Spleen (tissue), 11 donors: ENCODE results near the gene RAB15. TPM values are rescaled to one million over a fixed set of nuclear protein-coding genes. Genes with fewer than 3 reads are reported as not detected.

Source experiments
- DNase-seq: peaks from one replicate; pipeline ENCODE4 v3.0.0-alpha.2; 2020
- H3K27ac ChIP-seq, 8 donors: fragments of 200-600 bp; sonication (generic) in 7 of 8; 1 replicate in 4 of 8; 2 replicates in 4 of 8; pipeline versions ENCODE4 v1.5.0 to v1.8.0; 2016 to 2021; ENCODE audit warnings: inconsistent platforms in 4 of 8, mild to moderate bottlenecking in 4 of 8, moderate library complexity in 1 of 8
- H3K27me3 ChIP-seq, 7 donors: fragments of 200-600 bp; sonication (generic) in 6 of 7; replicated peaks in 1 of 7; 1 replicate in 4 of 7; 2 replicates in 3 of 7; pipeline versions ENCODE4 v1.5.0 to v1.8.0; 2016 to 2021; ENCODE audit warnings: inconsistent platforms in 3 of 7, mild to moderate bottlenecking in 1 of 7
- H3K36me3 ChIP-seq, 6 donors: fragments of 200-600 bp; sonication (generic) in 5 of 6; 1 replicate in 4 of 6; 2 replicates in 2 of 6; pipeline versions ENCODE4 v1.5.0 to v1.8.0; 2016 to 2021; ENCODE audit warnings: inconsistent platforms in 2 of 6
- H3K4me1 ChIP-seq, 6 donors: fragments of 200-600 bp; sonication (generic) in 5 of 6; 1 replicate in 3 of 6; 2 replicates in 3 of 6; pipeline versions ENCODE4 v1.5.0 to v1.8.0; 2016 to 2021; ENCODE audit warnings: inconsistent platforms in 3 of 6
- H3K4me3 ChIP-seq, 8 donors: fragments of 200-600 bp; sonication (generic) in 7 of 8; 1 replicate in 4 of 8; 2 replicates in 4 of 8; pipeline versions ENCODE4 v1.5.0 to v1.8.0; 2016 to 2021; ENCODE audit warnings: inconsistent platforms in 4 of 8, mild to moderate bottlenecking in 4 of 8, moderate library complexity in 2 of 8
- H3K9me3 ChIP-seq, 8 donors: fragments of 200-600 bp; sonication (generic) in 7 of 8; 1 replicate in 4 of 8; 2 replicates in 4 of 8; pipeline versions ENCODE4 v1.5.0 to v1.8.0; 2016 to 2021; ENCODE audit warnings: inconsistent platforms in 4 of 8
- CTCF ChIP-seq, 11 experiments: fragments of 200-600 bp in 7 of 11; fragments of 450-650 bp in 4 of 11; sonication (generic) in 4 of 11; IDR thresholded peaks in 8 of 11; conservative IDR thresholded peaks in 3 of 11; 1 replicate in 7 of 11; 2 replicates in 4 of 11; pipeline versions ENCODE4 v1.4.0 to v1.8.0; 2016 to 2021; ENCODE audit warnings: antibody characterized with exemption in 11 of 11, inconsistent platforms in 4 of 11, mild to moderate bottlenecking in 1 of 11
- POLR2A ChIP-seq, 3 donors: fragments of 450-650 bp; IDR thresholded peaks; one replicate each; pipeline ENCODE4 v1.5.1; 2017; ENCODE audit warnings: antibody characterized with exemption in 3 of 3, mild to moderate bottlenecking in 1 of 3
- POLR2AphosphoS5 ChIP-seq, 3 donors: sonication (generic); formaldehyde crosslinking; IDR thresholded peaks; one replicate each; pipeline ENCODE4 v1.5.1; 2017; ENCODE audit warnings: antibody characterized with exemption in 3 of 3
- WGBS, 5 donors: extraction: QIAGEN DNeasy Blood & Tissue Kit in 3 of 5; methylation state at CpG; one replicate each; pipeline versions ENCODE4 v1.1.5 to v1.1.7; 2013 to 2018; 5-methylcytosine and 5-hydroxymethylcytosine counted together
- intact Hi-C: fragments of 100-400 bp; cut with DNase I; formaldehyde crosslinking; loops from one replicate; pipeline ENCODE4 v1.15.0; 2023; ENCODE audit warnings: low total_unique reads
- polyA plus RNA-seq, 3 donors: library from polyadenylated mRNA; stranded (reverse); fragments of 200-250 nt; gene quantifications; one replicate each; pipeline ENCODE4 v1.2.1, GENCODE V29; 2013
- total RNA-seq, 7 donors: library from RNA; depleted of rRNA in 3 of 7; stranded (reverse); fragments of >200 nt in 3 of 7; fragmentation: NEBNext Ultra II Directional in 4 of 7; extraction: Animal tissue kit (Norgen Biotek cat#: 25700) in 4 of 7; gene quantifications; one replicate each; pipeline versions ENCODE4 v1.1.0 to v1.2.1, GENCODE V29; 2016 to 2021
- donor health status: healthy with polysubstance abuse.
- donor health status: DM: no; HTN: no; CAD: no; lungs with moderate emphysema.
- donor health status: DM: no; HTN: no; CAD: no.
- donor health status: Bipolar disorder and iron deficiency.
- donor health status: healthy.
- donor health status: DM: no; HTN: no; CAD: no.
- donor health status: DM: yes; HTN: yes; CAD: no.

The RAB15 gene
- total and polyA plus RNA-seq, 10 donors: 1.2 to 7.0 (median 2.2) TPM

GRCh38 chr14:64995291-64995690 is 23.2 kb upstream of the RAB15 start:
- no peaks in the 10 kb centered on the region for H3K9me3 ChIP-seq
- WGBS, 5 donors: 92 to 98% (median 95%) methylated on average over 3 of the region's 3 CpGs
- H3K4me1 ChIP-seq: peaks cover 0 to 41% (median 25%) of the 10 kb centered on the region in 6 donors
- DNase-seq: no peak
- H3K36me3 ChIP-seq: no peaks in the 10 kb centered on the region
- peak overlapping the region in 1 of 8 donors; percentile 84 for H3K27ac ChIP-seq
- no peaks in the 10 kb centered on the region for H3K27me3 ChIP-seq
- no peak overlapping the region for H3K4me3 ChIP-seq
- intact Hi-C loops: no loop called here
- TF ChIP-seq POLR2A (IDR thresholded peaks at IDR 0.05) (no peak), CTCF (IDR thresholded peaks at IDR 0.05 in 8 of 11, conservative IDR thresholded peaks at IDR 0.05 in 3 of 11) (no peak), POLR2AphosphoS5 (IDR thresholded peaks at IDR 0.05) (no peak)

- H3K9me3 ChIP-seq: no peaks in the 10 kb centered on the region
These were observed 22.4 kb upstream of the RAB15 start for GRCh38 chr14:64994540-64994939.

GRCh38 chr14:64993266-64993930 is 21.3 kb upstream of the RAB15 start:
- intact Hi-C loops: no loop called here

More at GRCh38 chr14:64994540-64994939, 22.4 kb upstream of the RAB15 start:
- peak overlapping the region in 1 of 8 donors; percentile 47 for H3K4me3 ChIP-seq
- intact Hi-C loops: no loop called here
- peaks cover 0 to 49% (median 32%) of the 10 kb centered on the region in 6 donors for H3K4me1 ChIP-seq
- no peak for TF ChIP-seq POLR2A (IDR thresholded peaks at IDR 0.05)
- TF ChIP-seq POLR2AphosphoS5 (IDR thresholded peaks at IDR 0.05): no peak
- TF ChIP-seq CTCF (IDR thresholded peaks at IDR 0.05 in 8 of 11, conservative IDR thresholded peaks at IDR 0.05 in 3 of 11): no peak
- H3K36me3 ChIP-seq: no peaks in the 10 kb centered on the region
- peak overlapping the region in 5 of 8 donors; percentile 77 to 92 (median 84) for H3K27ac ChIP-seq
- H3K27me3 ChIP-seq: no peaks in the 10 kb centered on the region
- 95 to 99% (median 97%) methylated on average over 2 of the region's 2 CpGs for WGBS, 5 donors
- no peak for DNase-seq

GRCh38 chr14:64992328-64992885 is 20.3 kb upstream of the RAB15 start:
- no peak overlapping the region for H3K4me3 ChIP-seq
- H3K9me3 ChIP-seq: no peaks in the 10 kb centered on the region
- DNase-seq: no peak
- intact Hi-C loops: no loop called here
- TF ChIP-seq POLR2AphosphoS5 (IDR thresholded peaks at IDR 0.05): no peak
- TF ChIP-seq POLR2A (IDR thresholded peaks at IDR 0.05): no peak
- no peak for TF ChIP-seq CTCF (IDR thresholded peaks at IDR 0.05 in 8 of 11, conservative IDR thresholded peaks at IDR 0.05 in 3 of 11)
- peak overlapping the region in 6 of 8 donors; percentile 77 to 92 (median 82) for H3K27ac ChIP-seq
- H3K27me3 ChIP-seq: no peaks in the 10 kb centered on the region
- WGBS, 5 donors: 40 to 68% (median 52%) methylated on average over 5 of the region's 5 CpGs
- H3K4me1 ChIP-seq: peaks cover 4 to 67% (median 47%) of the 10 kb centered on the region in 6 donors
- H3K36me3 ChIP-seq: no peaks in the 10 kb centered on the region

More at GRCh38 chr14:64993266-64993930, 21.3 kb upstream of the RAB15 start:
- DNase-seq: no peak
- 89 to 97% (median 94%) methylated on average over 3 of the region's 3 CpGs for WGBS, 5 donors
- H3K36me3 ChIP-seq: no peaks in the 10 kb centered on the region
- peaks cover 0 to 57% (median 38%) of the 10 kb centered on the region in 6 donors for H3K4me1 ChIP-seq
- H3K9me3 ChIP-seq: no peaks in the 10 kb centered on the region
- H3K27me3 ChIP-seq: no peaks in the 10 kb centered on the region
- no peak for TF ChIP-seq POLR2A (IDR thresholded peaks at IDR 0.05)
- H3K27ac ChIP-seq: peak overlapping the region in 7 of 8 donors; percentile 71 to 92 (median 80)
- H3K4me3 ChIP-seq: peak overlapping the region in 1 of 8 donors; percentile 47
